ENCODE measurements around the gene SLC44A3. TPM values are rescaled to one million over a fixed set of nuclear protein-coding genes. Genes with fewer than 3 reads are reported as not detected.

Gene SLC44A3, protein sequence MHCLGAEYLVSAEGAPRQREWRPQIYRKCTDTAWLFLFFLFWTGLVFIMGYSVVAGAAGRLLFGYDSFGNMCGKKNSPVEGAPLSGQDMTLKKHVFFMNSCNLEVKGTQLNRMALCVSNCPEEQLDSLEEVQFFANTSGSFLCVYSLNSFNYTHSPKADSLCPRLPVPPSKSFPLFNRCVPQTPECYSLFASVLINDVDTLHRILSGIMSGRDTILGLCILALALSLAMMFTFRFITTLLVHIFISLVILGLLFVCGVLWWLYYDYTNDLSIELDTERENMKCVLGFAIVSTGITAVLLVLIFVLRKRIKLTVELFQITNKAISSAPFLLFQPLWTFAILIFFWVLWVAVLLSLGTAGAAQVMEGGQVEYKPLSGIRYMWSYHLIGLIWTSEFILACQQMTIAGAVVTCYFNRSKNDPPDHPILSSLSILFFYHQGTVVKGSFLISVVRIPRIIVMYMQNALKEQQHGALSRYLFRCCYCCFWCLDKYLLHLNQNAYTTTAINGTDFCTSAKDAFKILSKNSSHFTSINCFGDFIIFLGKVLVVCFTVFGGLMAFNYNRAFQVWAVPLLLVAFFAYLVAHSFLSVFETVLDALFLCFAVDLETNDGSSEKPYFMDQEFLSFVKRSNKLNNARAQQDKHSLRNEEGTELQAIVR
- total RNA-seq: 1.5 and 2.5 TPM in 2 replicates

DNA sequence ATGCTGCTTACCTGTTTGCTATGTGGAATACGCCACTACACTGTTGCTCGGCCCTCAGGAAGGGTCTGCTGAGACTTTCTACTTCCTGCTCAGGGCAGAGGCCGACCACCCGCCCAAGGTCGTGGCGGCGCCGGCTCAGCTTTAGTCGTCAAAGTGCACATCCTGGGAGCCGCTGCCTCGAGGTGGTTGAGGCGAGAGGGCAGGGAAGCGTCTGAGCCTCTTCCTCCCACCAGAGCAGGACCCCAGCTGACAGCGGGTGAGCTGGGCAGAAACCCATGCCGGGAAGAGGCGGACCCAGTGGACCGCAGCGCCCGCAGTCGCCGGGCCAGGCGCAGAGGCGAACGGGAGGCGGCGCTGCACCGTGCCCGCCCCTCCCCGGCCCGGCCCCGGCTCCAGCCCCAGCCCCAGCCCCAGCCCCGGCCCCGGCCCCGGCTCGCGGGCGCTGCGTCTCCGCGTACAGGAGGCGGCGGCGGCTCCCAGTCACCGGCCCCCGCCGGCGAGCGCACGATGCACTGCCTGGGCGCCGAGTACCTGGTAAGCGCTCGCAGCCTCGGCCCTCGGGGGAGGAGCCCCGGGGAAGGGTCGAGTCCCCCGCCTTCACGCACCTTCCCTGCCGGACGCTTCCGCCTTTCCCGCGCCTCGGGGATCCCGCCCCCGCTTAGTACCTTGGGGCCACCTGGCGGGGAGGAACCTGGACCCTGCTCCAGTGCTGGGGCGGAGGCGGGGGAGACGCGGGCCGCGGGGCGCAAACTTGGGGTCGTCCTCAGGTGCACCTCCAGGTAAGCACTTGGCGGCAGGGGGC is at the start of gene SLC44A3:
Gene SLC44A3, plus strand, starts transcription at position 413 of the 802 bp plus-strand sequence. Its CDS starts 95 bp downstream, at position 508.

DNA sequence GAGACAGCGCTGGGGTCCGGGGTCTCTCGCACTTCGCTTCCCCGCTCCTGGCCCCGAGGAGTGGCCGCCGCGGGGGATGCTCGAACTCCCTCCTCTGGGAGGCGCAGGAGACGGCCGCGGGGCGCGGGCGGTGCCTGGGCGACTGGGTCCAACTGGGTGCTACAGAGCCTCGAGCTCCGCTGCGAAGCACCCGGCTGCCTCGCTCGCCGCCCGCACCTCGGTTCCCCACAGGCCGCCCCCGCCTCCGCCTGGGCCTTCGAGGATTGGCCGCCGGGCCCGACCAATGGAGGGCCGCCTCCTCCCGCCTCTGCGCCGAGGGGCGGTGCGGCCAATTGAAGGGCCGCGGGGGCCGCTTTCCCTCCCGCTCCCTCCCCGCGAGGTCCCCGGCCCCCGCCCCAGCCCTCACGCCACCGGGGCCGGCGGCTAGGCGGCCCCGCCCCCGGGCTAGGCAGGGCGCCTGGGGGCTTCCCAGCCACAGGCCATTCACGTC is 106.8 kb downstream of the SLC44A3 start, which contains the start of gene CNN3:
Gene CNN3, minus strand, starts transcription at position 196 of the 490 bp plus-strand sequence. CDS start 216 bp downstream, outside the sequence.

Other genes starting within 250 kb of the SLC44A3 start
- 82.4 and 92.7 TPM in 2 replicates for gene CNN3, start 106.8 kb downstream of the SLC44A3 start, total RNA-seq